H1 (cell line): ENCODE measurements around the gene CNFN. TPM values are rescaled to one million over a fixed set of nuclear protein-coding genes. Genes with fewer than 3 reads are reported as not detected.

Experiments
- PHF8 ChIP-seq: fragments of 200-600 bp; sonication (generic); conservative IDR thresholded peaks from 2 replicates; pipeline ENCODE4 v1.7.1; 2012; ENCODE audit warnings: low read depth, mild to moderate bottlenecking, inconsistent platforms, low read length, moderate library complexity
- polyA plus RNA-seq, 7 experiments: library from polyadenylated mRNA; depleted of rRNA in 3 of 7; stranded (reverse) in 5 of 7; unstranded in 2 of 7; fragments of >200 nt in 5 of 7; fragments of 200-250 nt in 2 of 7; gene quantifications; 1 replicate in 5 of 7; 2 replicates in 1 of 7; 4 replicates in 1 of 7; pipeline versions ENCODE4 v1.2.1 to v1.2.3, GENCODE V29; 2011 to 2013; ENCODE audit warnings: missing spikeins in 2 of 7, mixed read lengths in 2 of 7
- total RNA-seq: library from RNA; stranded (reverse); fragmentation: NEBNext Ultra II Directional; extraction: Animal tissue kit (Norgen Biotek cat#: 25700); gene quantifications from 2 replicates; pipeline ENCODE4 v1.2.1, GENCODE V29; 2021

The CNFN gene
- total and polyA plus RNA-seq, 2 of the 8 experiments (the other 6 are each of a cell fraction or from before 2014, with no cell fraction given): 8.9 to 31.5 TPM

DNA sequence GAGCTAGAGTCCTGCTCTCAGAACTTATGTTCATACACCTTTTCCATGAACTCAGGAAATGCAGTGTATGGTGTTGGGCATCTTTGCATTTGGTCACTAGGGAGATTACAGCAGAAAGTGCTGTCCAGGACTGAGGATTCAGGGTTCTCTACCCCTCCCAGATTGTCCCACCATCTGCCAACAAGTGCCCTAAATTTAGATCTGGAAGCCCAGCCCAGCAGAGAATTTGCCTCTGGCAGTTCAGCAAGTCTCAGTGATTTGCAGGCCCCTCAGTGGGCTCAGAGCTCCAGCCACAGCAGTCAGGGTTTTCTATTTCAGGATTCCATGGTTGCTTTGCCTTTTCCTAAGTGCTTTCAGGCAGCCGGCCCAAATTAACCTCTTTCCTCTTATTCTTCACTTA is 23.4 kb downstream of the CNFN start (continued):
- TF ChIP-seq PHF8: no peak
